Measurements from ENCODE around the gene TEDDM1. TPM values are rescaled to one million over a fixed set of nuclear protein-coding genes. Genes with fewer than 3 reads are reported as not detected.

The TEDDM1 gene
- total RNA-seq, 1 donor from 2014 or later, result not detected

- intact Hi-C loops (cut with micrococcal nuclease), result no loop called here
Observed at GRCh38 chr1:182408435-182409075, 8.1 kb upstream of the TEDDM1 start.

- intact Hi-C loops (cut with micrococcal nuclease), result no loop called here
Observed at GRCh38 chr1:182407724-182408123, 7.3 kb upstream of the TEDDM1 start.

- intact Hi-C loops (cut with micrococcal nuclease), result no loop called here
Observed at GRCh38 chr1:182406012-182406411, 5.5 kb upstream of the TEDDM1 start.

GRCh38 chr1:182405578-182405977, 5.1 kb upstream of the TEDDM1 start:
- intact Hi-C loops (cut with micrococcal nuclease), result no loop called here

- intact Hi-C loops (cut with micrococcal nuclease), result no loop called here
Observed at GRCh38 chr1:182404781-182405180, 4.3 kb upstream of the TEDDM1 start.

- intact Hi-C loops (cut with micrococcal nuclease), result loop anchor here (2.0 kb wide), 1 partner anchor 139 kb away; no protein-coding TSS in a partner anchor
Observed at GRCh38 chr1:182397653-182398393, 2.6 kb downstream of the TEDDM1 start.

GRCh38 chr1:182395906-182396305, 4.6 kb downstream of the TEDDM1 start:
- intact Hi-C loops (cut with micrococcal nuclease), result loop anchor here (1.0 to 2.0 kb wide), 3 partner anchors 137 to 311 kb away; no protein-coding TSS in a partner anchor

GRCh38 chr1:182394055-182394775, 6.3 kb downstream of the TEDDM1 start:
- intact Hi-C loops (cut with micrococcal nuclease), result loop anchor here (5.0 kb wide), 2 partner anchors 92 to 917 kb away; no protein-coding TSS in a partner anchor

GRCh38 chr1:182392050-182393028, 8.1 kb downstream of the TEDDM1 start:
- intact Hi-C loops (cut with micrococcal nuclease), result loop anchor here (2.0 to 5.0 kb wide), 3 partner anchors 90 to 915 kb away; no protein-coding TSS in a partner anchor

- intact Hi-C loops (cut with micrococcal nuclease), result loop anchor here (1.0 to 5.0 kb wide), 6 partner anchors 39 to 914 kb away; partner anchors contain the start of gene DHX9
Observed at GRCh38 chr1:182391362-182392049, 9.0 kb downstream of the TEDDM1 start, which contains the start of gene GLUL. TSS of gene GLUL (minus strand) at chr1:182391790. CDS start at chr1:182388737, 3,053 bp downstream.

GRCh38 chr1:182391028-182391361, 9.5 kb downstream of the TEDDM1 start:
- intact Hi-C loops (cut with micrococcal nuclease), result loop anchor here (1.0 to 5.0 kb wide), 5 partner anchors 40 to 914 kb away; partner anchors contain the start of gene DHX9

- intact Hi-C loops (cut with micrococcal nuclease), result loop anchor here (2.0 to 5.0 kb wide), 3 partner anchors 41 to 912 kb away; no protein-coding TSS in a partner anchor
Observed at GRCh38 chr1:182389619-182390047, 10.8 kb downstream of the TEDDM1 start.

- intact Hi-C loops (cut with micrococcal nuclease), result no loop called here
Observed at GRCh38 chr1:182388392-182389134, 11.9 kb downstream of the TEDDM1 start.

GRCh38 chr1:182387566-182387965, 12.9 kb downstream of the TEDDM1 start:
- intact Hi-C loops (cut with micrococcal nuclease), result no loop called here

- intact Hi-C loops (cut with micrococcal nuclease), result no loop called here
Observed at GRCh38 chr1:182386980-182387379, 13.5 kb downstream of the TEDDM1 start.

GRCh38 chr1:182385885-182386853, 14.3 kb downstream of the TEDDM1 start:
- intact Hi-C loops (cut with micrococcal nuclease), result no loop called here

GRCh38 chr1:182384387-182384960, 16.0 kb downstream of the TEDDM1 start:
- intact Hi-C loops (cut with micrococcal nuclease), result no loop called here
